Stimulated activated CD4-positive, alpha-beta T cell treated with anti-CD3 and anti-CD28 coated beads, Interleukin-4, amount 100 ng/mL, for 48 hours (primary cell): ENCODE measurements around the gene CYLD.

Experiments
- DNase-seq, 2 donors: peaks; one replicate each; pipeline ENCODE4 v3.0.0-alpha.2; 2020; ENCODE audit warnings: low read depth in 2 of 2

The CYLD gene

GRCh38 chr16:50739031-50739430, 2.9 kb upstream of the CYLD start:
- DNase-seq, result no peak

DNA sequence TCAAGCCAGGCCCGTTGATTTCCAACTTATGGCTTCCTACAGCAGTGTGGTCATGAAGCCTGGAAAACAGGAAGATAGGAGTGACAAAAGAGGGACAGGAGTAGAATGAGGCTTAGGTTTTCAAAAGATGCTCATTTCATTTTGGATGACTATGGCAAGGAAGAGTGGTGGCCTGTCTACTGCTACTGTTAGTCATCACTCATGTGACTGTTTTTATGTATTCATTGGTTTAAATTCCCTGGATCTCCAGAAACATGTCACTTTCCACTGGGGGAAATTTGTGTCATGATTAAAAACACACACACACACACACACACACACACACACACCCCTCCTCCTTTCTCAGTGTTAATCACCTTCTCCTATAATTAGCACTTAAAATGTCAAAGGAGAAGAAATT, 1.1 kb upstream of the CYLD start:
- DNase-seq, result no peak

DNA sequence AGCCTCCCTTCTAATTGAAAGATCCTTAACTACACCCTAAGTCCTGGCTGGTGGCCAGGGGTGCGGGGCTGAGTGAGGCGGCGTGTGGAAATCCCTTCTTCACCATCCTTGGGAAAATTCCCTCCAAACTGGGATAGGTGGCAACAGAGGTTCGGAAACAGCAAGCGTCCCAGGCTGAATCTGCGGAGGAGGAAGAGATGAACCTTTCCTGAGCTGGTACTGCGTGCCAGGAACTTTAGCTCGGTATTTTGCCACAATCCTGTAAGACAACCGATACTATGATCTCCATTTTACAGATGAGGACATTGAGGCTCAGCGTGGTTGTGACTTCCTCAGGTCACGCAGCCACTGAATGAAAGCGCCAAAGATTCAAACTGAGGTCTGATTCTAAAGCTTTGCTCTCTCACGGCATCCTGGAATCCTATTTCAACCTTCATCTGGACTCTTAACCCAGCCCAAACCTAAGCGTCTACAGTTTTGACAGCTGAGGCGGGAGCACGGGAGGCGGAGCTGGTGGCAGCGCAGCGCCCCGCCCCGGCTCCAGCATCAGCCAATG, 583 bp upstream of the CYLD start:
- DNase-seq, result no peak

GRCh38 chr16:50742576-50743200, 802 bp downstream of the CYLD start:
- DNase-seq, result peak in 1 of 2 donors; percentile 27

DNA sequence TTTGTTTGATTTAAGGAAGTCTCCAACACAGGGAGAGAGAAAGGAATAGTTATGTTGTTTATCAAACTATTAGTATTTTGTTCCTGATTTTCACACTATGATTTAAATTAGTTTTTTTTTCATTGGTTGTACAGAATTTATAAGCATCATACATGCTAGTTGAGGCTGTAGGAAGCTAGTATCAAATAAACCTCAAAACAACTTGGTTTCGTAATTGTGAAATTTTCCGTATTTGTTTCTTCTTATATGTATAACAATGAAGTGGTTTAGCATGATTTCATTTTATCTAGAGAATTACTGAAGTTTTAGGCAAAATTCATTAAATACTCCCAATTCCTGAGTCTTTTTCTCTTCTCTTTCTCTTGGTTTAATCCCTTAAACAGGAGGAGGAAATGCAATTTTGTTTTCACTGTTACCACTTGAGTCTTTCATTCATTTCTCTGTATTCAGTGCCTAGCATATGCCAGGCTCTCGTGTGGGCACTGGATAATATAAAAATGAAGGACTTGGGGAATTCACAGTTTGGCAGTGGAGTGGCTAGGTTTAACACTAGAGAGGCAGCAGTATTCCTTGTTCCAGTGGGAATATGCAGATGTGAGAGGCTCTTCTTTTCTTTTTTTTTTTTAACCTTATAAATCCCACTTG, 1.8 kb downstream of the CYLD start:
- DNase-seq, result no peak

DNA sequence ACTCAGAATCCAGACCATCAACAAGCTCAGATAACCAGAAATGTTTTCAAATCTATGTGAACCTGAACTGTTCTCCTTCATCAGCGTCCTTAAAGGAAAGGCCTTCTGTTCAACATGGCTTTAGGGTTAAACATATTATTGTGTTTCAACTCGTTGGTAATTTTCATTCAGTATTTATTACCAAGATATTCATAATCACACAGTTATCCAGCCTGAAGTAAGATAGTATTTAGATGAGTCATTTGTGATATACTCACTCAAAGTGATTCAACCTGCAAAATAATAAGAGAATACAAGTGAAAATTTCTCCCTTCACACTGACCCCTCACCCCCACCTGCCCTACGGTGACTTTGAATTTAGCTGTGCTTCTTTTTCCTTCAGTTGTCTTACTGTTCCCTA, 3.0 kb downstream of the CYLD start:
- no peak for DNase-seq

GRCh38 chr16:50745940-50746339, 4.1 kb downstream of the CYLD start:
- DNase-seq, result no peak

DNA sequence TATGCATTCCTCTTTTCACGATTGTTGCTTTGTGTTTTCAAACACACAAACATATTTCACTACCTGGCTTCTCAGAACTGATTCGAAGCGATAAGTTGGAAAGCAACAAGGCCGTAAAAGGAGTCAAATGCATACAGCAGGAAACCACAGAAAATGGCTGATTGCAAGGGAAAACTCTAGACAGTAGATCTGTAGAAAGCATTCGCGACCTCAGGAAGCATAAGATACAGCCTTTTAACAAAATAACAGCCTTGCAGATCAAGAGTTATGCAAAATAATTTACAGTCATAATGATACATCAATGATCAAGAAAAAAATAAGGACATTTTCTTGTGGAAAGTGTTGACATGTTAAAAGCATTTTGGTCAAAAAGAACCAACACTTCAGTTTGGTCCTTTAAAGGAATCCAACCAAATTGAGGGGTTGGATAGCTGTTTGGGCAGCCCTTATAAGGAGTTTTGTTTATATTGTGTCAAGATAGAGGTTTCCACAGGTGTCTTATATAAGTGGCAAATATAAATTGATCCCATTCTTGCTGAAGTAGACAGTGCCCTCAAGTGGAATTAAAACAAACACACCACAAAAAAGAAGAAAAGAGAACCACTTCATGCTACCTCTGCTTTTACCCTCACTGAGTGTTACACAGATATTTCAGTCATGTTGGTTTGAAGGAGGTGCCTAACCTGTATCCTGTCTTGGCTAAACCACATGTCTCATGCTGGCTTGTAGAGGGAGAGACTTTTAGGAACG, 5.5 kb downstream of the CYLD start:
- DNase-seq, result no peak

- DNase-seq, result no peak
Observed at GRCh38 chr16:50751528-50751927, 9.6 kb downstream of the CYLD start.

DNA sequence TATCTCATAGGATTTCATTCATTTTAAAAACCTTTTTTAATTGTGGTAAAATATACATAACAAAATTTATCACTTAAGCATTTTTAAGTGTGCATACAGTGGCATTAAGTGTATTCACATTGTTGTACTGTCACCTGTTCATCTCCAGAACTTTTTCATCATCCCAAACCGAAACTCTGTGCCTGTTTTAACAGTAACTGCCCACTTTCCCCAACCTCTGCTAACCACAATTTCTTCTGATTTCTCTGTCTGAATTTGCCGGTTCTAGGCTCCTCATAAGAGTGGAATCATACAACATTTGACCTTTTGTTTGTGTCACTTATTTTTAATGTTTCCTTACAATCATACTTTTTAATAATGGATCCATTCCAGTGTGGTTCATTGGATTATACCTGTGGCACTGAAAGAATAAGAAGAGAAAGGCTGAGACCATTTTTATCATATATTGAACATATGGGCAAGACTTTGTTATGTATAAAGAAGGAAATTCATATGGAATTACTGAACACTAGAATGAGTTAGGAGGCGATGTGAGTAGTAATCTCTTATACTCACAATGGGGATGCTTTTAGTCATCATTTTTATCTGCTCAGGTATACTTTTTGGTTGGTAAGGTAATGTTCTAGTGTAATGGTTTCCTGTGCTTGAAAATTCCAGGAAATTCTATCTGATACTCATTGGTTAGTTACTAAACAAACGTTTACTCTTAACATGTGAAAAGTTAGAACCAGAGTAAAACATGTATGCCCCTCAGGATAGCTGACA, 10.8 kb downstream of the CYLD start:
- DNase-seq, result no peak

- no peak for DNase-seq
Observed at GRCh38 chr16:50756473-50756872, 14.6 kb downstream of the CYLD start.

- no peak for DNase-seq
Observed at GRCh38 chr16:50761267-50761666, 19.4 kb downstream of the CYLD start.

GRCh38 chr16:50762241-50762640, 20.4 kb downstream of the CYLD start:
- no peak for DNase-seq

- DNase-seq, result no peak
Observed at GRCh38 chr16:50763211-50763610, 21.3 kb downstream of the CYLD start.

DNA sequence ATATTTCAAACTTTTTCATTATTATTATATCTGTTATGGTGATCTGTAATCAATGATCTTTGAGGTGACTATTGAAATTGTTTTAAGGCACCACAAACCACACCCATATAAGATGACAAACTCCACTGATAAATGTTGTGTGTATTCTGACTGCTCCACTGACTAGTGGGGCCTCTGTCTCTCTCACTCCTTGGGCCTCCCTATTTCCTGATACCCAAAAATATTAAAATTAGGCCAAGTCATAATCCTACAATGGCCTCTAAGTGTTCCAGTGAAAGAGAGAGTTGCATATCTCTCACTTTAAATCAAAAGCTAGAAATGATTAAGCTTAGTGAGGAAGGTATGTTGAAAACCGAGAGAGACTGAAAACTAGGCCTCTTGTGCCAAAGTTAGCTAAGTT, 23.4 kb downstream of the CYLD start:
- DNase-seq, result no peak

- no peak for DNase-seq
Observed at GRCh38 chr16:50765861-50766260, 24.0 kb downstream of the CYLD start.

GRCh38 chr16:50767197-50767596, 25.3 kb downstream of the CYLD start:
- no peak for DNase-seq

DNA sequence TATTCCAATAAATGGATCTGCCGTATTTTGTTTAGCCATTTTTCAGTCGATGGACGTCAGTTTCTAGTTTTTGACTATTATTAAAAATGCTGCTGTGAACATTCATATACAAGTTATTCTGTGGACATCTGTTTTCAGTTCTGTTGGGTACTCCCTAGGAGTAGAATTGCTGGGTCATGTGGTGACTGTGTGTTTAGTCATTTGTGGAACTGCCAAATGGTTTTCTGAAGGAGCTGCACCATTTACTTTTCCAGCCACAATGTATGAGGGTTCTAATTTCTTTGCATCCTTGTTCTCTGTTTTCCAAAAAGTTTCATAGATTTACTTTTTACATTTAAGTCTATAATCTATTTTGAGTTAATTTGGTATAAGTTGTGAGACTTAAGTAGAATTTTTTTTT, 29.5 kb downstream of the CYLD start:
- DNase-seq, result no peak

DNA sequence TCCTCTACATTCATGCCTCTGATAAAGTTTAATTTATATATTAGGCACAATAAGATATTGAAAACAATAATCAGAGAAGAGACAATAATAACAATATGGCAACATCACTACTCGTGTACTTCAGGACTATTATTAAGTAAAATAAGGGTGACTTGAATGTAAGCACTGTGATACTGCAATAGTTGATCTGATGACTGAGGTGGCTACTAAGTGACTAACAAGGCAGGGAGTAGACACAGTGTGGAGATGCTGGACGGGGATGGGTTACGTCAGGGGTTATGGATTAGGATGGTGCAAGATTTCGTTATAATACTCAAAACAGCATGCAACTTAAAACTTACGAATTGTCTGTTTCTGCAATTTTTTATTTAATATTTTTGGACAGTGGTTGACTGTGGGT, 32.5 kb downstream of the CYLD start:
- DNase-seq, result no peak

GRCh38 chr16:50774960-50775359, 33.1 kb downstream of the CYLD start:
- no peak for DNase-seq

DNA sequence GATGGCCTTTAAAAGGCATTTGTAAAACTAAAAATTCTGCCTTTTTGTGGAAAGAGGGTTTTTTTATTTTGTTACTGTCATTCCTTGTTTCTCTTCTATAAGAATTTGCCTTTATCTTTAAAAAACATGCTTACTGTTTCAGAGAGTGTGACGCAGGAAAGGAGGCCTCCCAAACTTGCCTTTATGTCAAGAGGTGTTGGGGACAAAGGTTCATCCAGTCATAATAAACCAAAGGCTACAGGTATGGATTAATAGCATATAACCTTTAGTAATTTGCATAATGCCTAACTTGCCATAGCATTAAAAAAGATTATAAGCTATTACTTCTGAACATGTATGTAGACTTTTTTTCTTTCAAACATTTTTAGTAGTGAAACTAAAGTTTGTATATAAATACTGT, 34.2 kb downstream of the CYLD start:
- no peak for DNase-seq
